Natural killer cell treated with Interleukin-12 subunit alpha and Interleukin-12 subunit beta and Interleukin-15 and Interleukin-18, amount 100 ng/mL, for 72 hours (primary cell): Measurements from ENCODE around the gene SLC2A9. TPM values are rescaled to one million over a fixed set of nuclear protein-coding genes. Genes with fewer than 3 reads are reported as not detected.

Source experiments
- ATAC-seq, 2 donors: fragments of 150-1000 bp; cut with Tn5 transposase in 1 of 2; sonication (Bioruptor Pico), chemical (Tn5 transposase) in 1 of 2; 2 replicates each; pipeline ENCODE4 v1.10.0; 2021
- DNase-seq: peaks from one replicate; pipeline ENCODE4 v3.0.0; 2022; ENCODE audit warnings: low spot score
- H3K27ac Mint-ChIP-seq, 2 donors: 1 replicate in 1 of 2; 2 replicates in 1 of 2; pipeline ENCODE4 v1.8.0; 2022; ENCODE audit warnings: mixed read lengths in 2 of 2, mild to moderate bottlenecking in 1 of 2, moderate library complexity in 1 of 2
- H3K27me3 Mint-ChIP-seq, 2 donors: 1 replicate in 1 of 2; 2 replicates in 1 of 2; pipeline ENCODE4 v1.8.0; 2022; ENCODE audit warnings: mixed read lengths in 2 of 2
- H3K36me3 Mint-ChIP-seq: one replicate; pipeline ENCODE4 v1.8.0; 2022; ENCODE audit warnings: mixed read lengths
- H3K4me1 Mint-ChIP-seq, 2 donors: 1 replicate in 1 of 2; 2 replicates in 1 of 2; pipeline ENCODE4 v1.8.0; 2022; ENCODE audit warnings: low read depth in 2 of 2, mixed read lengths in 2 of 2, mild to moderate bottlenecking in 1 of 2
- H3K4me3 Mint-ChIP-seq: one replicate; pipeline ENCODE4 v1.8.0; 2022; ENCODE audit warnings: mixed read lengths
- H3K9me3 Mint-ChIP-seq: 2 replicates; pipeline ENCODE4 v1.8.0; 2022; ENCODE audit warnings: mixed read lengths
- total RNA-seq, 2 donors: library from RNA; stranded (reverse); gene quantifications; one replicate each; pipeline ENCODE4 v1.2.3, GENCODE V29; 2022

SLC2A9 gene
- total RNA-seq, 2 donors from 2014 or later: 1.8 to 3.3 TPM

DNA sequence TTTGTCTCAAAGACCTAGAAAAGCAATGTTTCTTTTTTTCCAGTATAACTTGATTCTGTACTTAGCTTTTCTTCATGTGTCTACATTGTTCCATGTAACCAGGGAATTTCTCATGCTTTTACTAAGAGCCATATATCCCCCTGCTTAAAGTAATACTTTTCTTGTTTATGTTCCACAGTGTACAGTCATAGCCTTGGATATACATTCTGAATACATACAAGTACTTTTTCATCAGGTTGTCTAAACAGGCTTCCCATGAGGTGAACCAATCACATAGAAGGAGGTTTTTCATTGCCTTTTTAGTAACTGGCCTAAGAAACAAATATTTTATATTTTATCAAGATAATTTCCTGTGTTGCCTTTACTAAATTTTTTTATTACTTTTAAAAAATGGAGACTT lies 52.8 kb downstream of the SLC2A9 start:
- no peak overlapping the region for H3K27ac Mint-ChIP-seq
- DNase-seq (no peak), ATAC-seq (no peak)
- H3K4me3 Mint-ChIP-seq: no peak overlapping the region
- H3K9me3 Mint-ChIP-seq: peaks cover 6% of the 10 kb centered on the region
- H3K4me1 Mint-ChIP-seq: no peaks in the 10 kb centered on the region
- H3K27me3 Mint-ChIP-seq: peaks cover 2 to 18% of the 10 kb centered on the region in 2 donors
- H3K36me3 Mint-ChIP-seq: peaks cover 10% of the 10 kb centered on the region

DNA sequence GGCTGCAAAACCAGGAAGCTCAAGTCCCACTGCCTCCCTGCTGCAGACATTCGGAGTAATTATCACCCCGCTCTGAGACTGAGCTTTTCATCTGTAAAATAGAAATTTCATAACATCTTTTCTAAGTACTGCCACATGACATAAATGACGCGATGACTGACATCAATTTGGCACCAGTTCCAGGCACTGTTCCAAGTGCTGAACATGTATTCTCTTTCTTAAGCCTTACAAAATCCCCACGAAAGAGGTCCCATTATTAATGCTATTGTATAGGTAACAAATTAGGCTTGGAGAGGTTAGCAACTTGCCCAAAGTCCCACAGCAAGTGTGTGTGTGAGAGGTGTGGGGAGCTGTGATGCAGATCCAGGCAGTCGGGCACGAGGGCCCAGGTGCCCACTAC lies 56.4 kb downstream of the SLC2A9 start:
- ATAC-seq (no peak), DNase-seq (no peak)
- Mint-ChIP-seq H3K27ac (no peak overlapping the region), H3K27me3 (peaks cover 3 to 7% of the 10 kb centered on the region in 2 donors), H3K4me1 (no peaks in the 10 kb centered on the region), H3K4me3 (no peak overlapping the region), H3K36me3 (no peaks in the 10 kb centered on the region), H3K9me3 (no peaks in the 10 kb centered on the region)

DNA sequence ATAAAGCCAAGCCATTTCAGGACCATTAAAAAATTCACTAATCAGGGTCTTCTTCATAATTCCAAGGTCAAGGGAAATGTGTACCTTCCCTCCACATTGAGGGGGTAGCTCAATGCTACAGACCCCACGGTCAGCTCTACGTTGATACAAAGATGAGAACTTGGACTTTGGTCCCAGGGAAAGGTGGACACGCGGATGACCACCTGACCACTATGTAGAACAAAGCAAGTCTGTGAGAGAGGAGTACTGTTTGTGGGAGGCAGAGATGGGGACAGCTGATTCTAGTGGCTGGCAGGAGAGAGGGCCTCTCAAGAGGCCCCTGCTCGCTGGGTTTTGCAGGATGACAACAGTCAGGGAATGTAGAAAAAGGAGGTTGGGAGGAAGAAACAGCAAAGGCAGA lies 58.0 kb downstream of the SLC2A9 start:
- H3K4me3 Mint-ChIP-seq: no peak overlapping the region
- H3K27me3 Mint-ChIP-seq: peaks cover 3 to 7% of the 10 kb centered on the region in 2 donors
- H3K36me3 Mint-ChIP-seq: peaks cover 1% of the 10 kb centered on the region
- DNase-seq: no peak
- ATAC-seq: no peak
- no peaks in the 10 kb centered on the region for H3K9me3 Mint-ChIP-seq
- no peak overlapping the region for H3K27ac Mint-ChIP-seq
- no peaks in the 10 kb centered on the region for H3K4me1 Mint-ChIP-seq

DNA sequence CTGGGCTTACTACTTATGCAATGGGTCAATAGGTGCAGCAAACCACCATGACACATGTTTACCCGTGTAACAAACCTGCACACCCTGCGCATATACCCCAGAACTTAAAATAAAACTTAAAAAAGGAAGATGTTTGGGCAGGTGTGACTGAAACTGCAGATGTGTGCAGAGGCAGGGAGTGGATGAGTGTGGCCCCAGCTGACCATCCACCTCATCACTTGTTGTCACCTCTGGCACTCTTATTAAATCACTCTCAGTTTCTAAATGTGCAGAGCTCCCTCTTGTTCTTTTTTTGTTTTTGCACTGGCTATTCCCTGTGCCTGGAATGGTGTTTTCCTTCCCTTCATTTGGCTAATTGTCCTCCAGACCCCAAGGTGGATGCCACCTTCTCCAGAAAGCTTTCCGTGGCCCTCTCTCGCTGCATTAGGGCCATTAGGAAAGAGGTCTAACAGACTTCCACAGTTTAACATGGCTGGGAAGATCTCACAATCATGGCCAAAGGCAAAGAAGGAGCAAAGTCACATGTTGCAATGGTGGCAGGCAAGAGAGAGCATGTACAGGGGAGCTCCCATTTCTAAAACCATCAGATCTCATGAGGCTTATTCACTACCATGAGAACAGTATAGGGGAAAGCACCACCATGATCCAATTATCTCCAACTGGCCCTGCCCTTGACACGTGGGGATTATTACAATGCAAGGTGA lies 58.5 kb downstream of the SLC2A9 start:
- peaks cover 3 to 9% of the 10 kb centered on the region in 2 donors for H3K27me3 Mint-ChIP-seq
- no peaks in the 10 kb centered on the region for H3K9me3 Mint-ChIP-seq
- DNase-seq (no peak), ATAC-seq (no peak)
- H3K4me1 Mint-ChIP-seq: no peaks in the 10 kb centered on the region
- no peak overlapping the region for H3K27ac Mint-ChIP-seq
- no peak overlapping the region for H3K4me3 Mint-ChIP-seq
- H3K36me3 Mint-ChIP-seq: peaks cover 4% of the 10 kb centered on the region

DNA sequence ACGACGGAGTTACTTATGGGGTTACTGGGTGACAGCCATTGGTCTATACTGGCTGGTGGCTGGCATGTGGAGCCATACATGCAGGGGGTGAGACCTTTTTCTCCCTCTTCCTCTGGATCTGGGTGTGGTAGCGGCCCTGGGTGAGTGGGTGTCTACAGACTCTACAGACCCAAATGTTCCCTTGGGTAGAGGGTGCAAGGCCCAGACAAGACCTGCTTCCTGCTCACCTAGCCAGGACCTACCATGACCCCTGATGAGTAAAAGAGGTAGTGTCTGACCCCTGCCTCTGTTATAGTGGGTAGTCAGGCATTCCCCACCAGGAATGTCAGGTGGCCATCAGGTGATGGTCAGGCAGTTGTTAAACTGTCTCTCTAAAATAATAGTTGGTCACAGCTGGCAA lies 66.8 kb downstream of the SLC2A9 start:
- H3K9me3 Mint-ChIP-seq: no peaks in the 10 kb centered on the region
- no peaks in the 10 kb centered on the region for H3K4me1 Mint-ChIP-seq
- H3K27me3 Mint-ChIP-seq: peaks cover 6 to 11% of the 10 kb centered on the region in 2 donors
- peaks cover 4% of the 10 kb centered on the region for H3K36me3 Mint-ChIP-seq
- no peak overlapping the region for H3K4me3 Mint-ChIP-seq
- ATAC-seq (no peak), DNase-seq (no peak)
- H3K27ac Mint-ChIP-seq: no peak overlapping the region

DNA sequence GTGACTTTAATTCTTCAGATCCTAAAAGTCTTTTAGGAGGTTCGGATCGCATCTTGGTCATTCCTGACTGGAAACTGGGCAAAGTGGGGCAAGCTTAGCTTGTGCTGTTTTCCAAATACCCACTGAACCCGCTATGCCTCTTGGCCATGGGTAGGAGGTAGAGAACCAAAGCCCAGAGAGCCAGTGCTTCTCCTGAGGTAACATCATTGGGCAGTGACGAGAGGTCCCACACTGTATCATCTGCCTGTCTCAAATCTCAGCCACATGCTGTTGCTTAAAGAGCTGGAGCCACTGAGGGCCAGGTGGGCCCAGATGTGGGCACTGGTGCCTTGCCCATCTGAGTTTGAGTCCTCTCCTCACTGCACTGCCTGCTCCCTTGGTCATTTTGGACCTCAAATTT lies 68.2 kb downstream of the SLC2A9 start:
- ATAC-seq (peak in 1 of 2 donors; percentile 36), DNase-seq (no peak)
- Mint-ChIP-seq H3K9me3 (no peaks in the 10 kb centered on the region), H3K27ac (no peak overlapping the region), H3K27me3 (peaks cover 8 to 18% of the 10 kb centered on the region in 2 donors), H3K4me1 (no peaks in the 10 kb centered on the region), H3K4me3 (no peak overlapping the region), H3K36me3 (no peaks in the 10 kb centered on the region)

DNA sequence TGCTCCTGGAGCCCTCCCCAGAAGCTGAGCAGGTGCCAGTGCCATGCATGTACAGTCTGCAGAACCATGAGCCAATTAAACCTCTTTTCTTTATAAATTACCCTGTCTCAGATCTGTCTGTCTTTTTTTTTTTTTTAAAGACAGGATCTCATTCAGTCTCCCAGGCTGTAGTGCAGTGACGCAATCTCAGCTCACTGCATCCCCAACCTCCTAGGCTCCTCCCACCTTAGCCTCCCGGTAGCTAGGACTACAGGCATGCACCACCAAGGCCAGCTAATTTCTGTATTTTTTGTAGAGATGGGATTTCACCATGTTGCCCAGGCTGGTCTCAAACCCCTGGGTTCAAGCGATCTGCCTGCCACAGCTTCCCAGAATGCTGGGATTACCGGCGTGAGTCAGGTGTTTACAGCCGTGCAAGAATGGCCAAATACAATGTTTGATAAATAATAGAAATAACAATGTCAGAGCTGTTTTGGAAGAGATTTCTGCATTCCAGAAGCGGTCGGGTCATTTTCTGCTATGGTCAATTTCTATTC lies 68.8 kb downstream of the SLC2A9 start:
- no peak for DNase-seq
- no peaks in the 10 kb centered on the region for H3K36me3 Mint-ChIP-seq
- H3K4me1 Mint-ChIP-seq: no peaks in the 10 kb centered on the region
- H3K9me3 Mint-ChIP-seq: no peaks in the 10 kb centered on the region
- H3K27ac Mint-ChIP-seq: no peak overlapping the region
- no peak for ATAC-seq
- H3K4me3 Mint-ChIP-seq: no peak overlapping the region
- peaks cover 9 to 13% of the 10 kb centered on the region in 2 donors for H3K27me3 Mint-ChIP-seq

DNA sequence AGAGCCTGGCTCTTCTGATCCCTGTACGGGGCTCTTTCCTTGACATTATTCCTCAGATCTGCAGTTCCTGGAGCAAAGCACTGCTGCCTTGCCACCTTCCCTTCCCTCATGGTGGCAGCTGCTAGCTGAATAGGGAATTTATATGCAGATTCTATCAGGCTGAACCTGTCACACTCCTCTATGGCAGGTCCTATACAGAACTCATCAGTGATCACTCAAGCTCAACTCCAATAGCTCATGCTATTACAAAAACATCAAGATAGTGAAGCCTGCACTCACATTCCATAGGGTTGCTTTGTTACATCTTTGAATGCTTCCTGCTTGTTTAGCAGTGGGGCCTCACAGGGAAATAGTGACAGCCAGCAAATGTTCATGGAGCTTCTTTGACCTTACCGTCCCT lies 71.7 kb downstream of the SLC2A9 start:
- no peaks in the 10 kb centered on the region for H3K9me3 Mint-ChIP-seq
- H3K4me3 Mint-ChIP-seq: no peak overlapping the region
- no peak for ATAC-seq

DNA sequence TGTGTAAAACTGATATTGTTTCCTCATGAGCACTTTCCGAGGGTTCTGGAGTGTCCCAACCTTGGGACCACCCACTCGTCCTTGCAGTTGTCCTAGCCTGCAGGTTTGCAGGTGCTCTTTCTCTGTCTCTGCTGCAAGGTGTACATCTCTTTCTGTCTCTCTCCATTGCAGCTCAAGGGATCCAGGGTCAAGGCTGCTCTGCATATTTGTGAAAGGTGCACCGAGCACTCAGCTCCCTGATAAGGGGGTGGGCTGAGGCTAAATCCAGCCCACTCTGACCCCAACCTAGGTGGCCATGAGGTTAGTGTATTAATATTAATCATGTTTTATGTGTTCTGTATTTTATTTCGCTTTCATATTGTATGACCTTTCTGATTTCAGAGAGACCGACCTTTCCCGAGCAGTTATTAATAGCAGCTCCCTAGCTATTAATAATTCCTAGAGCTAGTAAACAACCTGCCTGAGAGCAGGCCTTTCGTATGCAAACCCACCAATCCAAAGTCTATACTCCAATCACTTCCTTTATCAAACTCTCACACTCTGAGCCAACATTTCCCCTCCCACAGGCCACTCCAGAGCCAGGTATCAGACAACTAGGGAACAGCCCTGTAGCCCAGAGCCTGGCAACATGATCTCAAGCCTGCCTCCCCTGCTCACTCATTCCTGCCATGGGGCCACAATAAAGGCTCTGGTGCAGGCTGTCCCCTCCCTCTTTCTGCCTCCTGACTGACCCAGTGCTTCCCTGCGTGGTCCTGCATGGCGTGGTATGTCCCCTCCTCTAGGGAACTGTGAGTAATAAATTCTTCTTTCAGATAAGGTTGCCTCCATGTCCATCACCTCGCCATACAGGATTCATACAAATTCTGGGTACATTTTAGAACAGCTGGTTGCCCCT lies 73.9 kb downstream of the SLC2A9 start:
- H3K36me3 Mint-ChIP-seq: no peaks in the 10 kb centered on the region

More for the DNA sequence above, 71.7 kb downstream of the SLC2A9 start:
- no peaks in the 10 kb centered on the region for H3K36me3 Mint-ChIP-seq
- no peak overlapping the region for H3K27ac Mint-ChIP-seq
- DNase-seq: no peak
- H3K27me3 Mint-ChIP-seq: peaks cover 9 to 11% of the 10 kb centered on the region in 2 donors
- no peaks in the 10 kb centered on the region for H3K4me1 Mint-ChIP-seq

DNA sequence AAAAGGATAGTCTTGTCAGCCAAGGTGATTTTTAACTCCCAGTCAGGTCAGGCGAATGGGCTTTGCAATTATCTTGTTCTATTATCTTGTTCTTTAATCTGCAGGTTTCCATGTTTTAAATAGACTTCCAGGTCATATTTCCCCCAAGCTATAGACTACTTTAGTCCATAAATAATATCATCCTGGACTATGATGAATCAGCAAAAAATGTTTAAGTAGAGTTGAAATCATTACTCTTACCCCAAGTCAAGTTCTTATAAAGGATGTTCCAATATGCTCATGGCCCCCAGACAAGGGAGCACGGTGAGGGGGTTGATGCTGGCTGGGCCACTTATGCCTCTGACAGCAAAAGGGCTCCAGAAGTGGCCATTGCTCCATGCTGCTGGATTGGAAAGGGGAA lies 75.1 kb downstream of the SLC2A9 start:
- peaks cover 8 to 11% of the 10 kb centered on the region in 2 donors for H3K27me3 Mint-ChIP-seq
- DNase-seq: no peak
- H3K4me3 Mint-ChIP-seq: no peak overlapping the region
- ATAC-seq: no peak
- no peaks in the 10 kb centered on the region for H3K4me1 Mint-ChIP-seq
- no peaks in the 10 kb centered on the region for H3K36me3 Mint-ChIP-seq
- no peak overlapping the region for H3K27ac Mint-ChIP-seq
- H3K9me3 Mint-ChIP-seq: no peaks in the 10 kb centered on the region

More for the DNA sequence above, 73.9 kb downstream of the SLC2A9 start:
- DNase-seq (no peak), ATAC-seq (no peak)
- Mint-ChIP-seq H3K4me3 (no peak overlapping the region), H3K27me3 (peaks cover 9 to 11% of the 10 kb centered on the region in 2 donors), H3K4me1 (no peaks in the 10 kb centered on the region), H3K27ac (no peak overlapping the region), H3K9me3 (no peaks in the 10 kb centered on the region)

DNA sequence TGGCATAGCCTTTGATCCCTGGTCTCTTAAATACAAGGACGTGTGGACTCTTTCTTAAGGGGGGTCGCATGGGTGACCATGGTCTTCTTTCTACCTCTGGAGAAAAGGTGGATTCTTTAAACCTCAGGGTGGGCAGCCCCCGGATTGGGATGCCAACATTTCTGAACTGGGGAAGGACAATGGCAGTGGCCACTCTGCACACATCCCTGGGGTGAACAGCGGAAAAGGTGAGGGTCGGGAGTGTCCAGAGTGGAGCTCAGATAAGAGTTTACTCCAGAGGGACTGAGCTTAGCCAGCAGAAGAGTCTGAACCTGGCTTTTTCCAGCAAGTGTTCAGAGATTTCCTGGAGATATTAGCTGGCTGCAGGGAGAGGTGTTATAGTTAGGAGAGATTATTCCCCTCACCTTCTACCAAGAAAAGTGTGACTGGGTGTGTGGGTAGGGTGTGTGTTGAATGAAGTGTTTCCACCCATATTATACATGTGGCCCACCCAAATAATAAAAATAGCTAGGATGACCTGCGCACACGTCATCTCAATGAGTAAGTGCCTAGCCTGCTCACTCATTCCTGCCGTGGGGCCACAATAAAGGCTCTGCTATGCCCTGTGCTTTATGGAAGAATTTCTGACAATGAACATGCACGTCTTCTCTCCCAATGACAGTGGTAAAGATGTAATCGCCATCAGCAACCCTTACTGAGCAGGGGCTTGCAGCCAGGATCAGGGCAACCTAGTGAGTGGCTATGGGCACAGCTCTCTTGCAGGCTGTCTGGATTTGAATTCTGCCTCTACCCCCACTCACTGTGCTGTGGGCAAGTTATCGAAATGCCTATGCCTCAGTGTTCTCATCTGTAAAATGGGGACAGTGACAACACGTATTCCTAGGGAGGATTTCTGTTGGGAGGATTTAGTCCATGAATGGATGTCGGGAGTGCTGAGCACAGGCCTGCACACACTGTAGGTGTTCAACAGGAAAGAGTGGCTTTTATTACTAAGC lies 76.6 kb downstream of the SLC2A9 start:
- H3K9me3 Mint-ChIP-seq: no peaks in the 10 kb centered on the region
- H3K4me1 Mint-ChIP-seq: no peaks in the 10 kb centered on the region
- H3K27ac Mint-ChIP-seq: no peak overlapping the region
- ATAC-seq (peak in 1 of 2 donors; percentile 13), DNase-seq (no peak)
- no peaks in the 10 kb centered on the region for H3K36me3 Mint-ChIP-seq
- H3K4me3 Mint-ChIP-seq: no peak overlapping the region
- peaks cover 5 to 10% of the 10 kb centered on the region in 2 donors for H3K27me3 Mint-ChIP-seq

DNA sequence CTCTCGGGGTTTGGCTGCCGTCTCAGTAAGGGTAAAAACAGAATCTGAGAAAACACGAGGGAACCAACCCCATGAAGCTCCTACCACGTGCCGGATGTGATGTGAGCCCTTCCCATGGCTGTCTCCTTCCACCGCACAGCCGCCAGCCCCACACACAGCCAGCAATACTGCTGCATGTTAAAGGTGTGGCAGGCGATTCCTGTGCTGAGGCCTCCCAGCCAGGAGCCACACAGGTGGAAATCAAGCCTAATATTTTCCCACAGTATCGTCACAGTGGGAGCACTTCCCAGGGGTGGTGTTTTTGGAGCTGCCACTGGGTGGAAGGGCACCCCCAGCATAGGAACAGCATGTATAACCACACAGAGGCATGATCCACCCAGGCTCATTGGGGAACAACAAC lies 77.5 kb downstream of the SLC2A9 start:
- Mint-ChIP-seq H3K9me3 (no peaks in the 10 kb centered on the region), H3K27ac (no peak overlapping the region), H3K4me1 (no peaks in the 10 kb centered on the region), H3K27me3 (peaks cover under 1 to 2% of the 10 kb centered on the region in 2 donors), H3K36me3 (no peaks in the 10 kb centered on the region), H3K4me3 (no peak overlapping the region)
- ATAC-seq: no peak
- DNase-seq: no peak

DNA sequence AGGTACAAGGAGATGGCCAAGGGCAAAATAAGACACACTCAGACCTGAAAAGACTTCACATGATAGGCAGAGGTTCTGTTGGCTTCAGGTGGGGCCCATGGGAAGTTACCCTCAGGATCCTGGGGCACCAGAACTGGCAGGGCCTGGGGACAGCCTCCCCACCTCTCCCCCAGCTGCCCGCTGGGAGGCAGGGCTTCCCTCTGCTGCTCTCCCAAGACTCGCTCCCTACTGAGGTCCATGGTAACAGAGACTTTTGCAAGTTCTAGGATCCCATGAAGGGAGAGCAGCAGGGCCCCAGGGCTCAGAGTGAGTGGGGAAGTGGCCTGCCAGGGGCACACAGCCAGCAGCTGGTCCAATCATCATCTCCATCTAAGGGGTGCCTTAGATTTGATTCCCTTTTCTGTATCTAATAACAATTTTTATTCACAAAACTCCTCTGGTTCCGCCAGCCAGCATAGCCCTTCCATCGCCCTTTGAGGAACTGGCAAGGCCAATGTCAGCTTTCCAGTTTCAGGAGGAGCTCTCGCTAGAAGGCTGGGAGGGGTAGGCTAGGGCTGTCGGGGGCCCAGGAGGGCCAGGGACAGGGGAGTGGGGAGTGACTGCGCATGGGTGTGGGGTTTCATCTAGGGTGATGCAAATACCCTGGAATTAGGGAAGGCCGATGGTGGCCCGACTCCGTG lies 78.2 kb downstream of the SLC2A9 start:
- no peak overlapping the region for H3K4me3 Mint-ChIP-seq
- no peaks in the 10 kb centered on the region for H3K36me3 Mint-ChIP-seq
- no peaks in the 10 kb centered on the region for H3K4me1 Mint-ChIP-seq
- peaks cover 0 to under 1% of the 10 kb centered on the region in 2 donors for H3K27me3 Mint-ChIP-seq
- no peaks in the 10 kb centered on the region for H3K9me3 Mint-ChIP-seq
- H3K27ac Mint-ChIP-seq: no peak overlapping the region
- DNase-seq (no peak), ATAC-seq (no peak)
